ENCODE measurements around the gene FBXL22. TPM values are rescaled to one million over a fixed set of nuclear protein-coding genes. Genes with fewer than 3 reads are reported as not detected.

FBXL22 gene
- total and polyA plus RNA-seq, 10 donors = 0.13 to 1.7 (median 0.93) TPM

DNA sequence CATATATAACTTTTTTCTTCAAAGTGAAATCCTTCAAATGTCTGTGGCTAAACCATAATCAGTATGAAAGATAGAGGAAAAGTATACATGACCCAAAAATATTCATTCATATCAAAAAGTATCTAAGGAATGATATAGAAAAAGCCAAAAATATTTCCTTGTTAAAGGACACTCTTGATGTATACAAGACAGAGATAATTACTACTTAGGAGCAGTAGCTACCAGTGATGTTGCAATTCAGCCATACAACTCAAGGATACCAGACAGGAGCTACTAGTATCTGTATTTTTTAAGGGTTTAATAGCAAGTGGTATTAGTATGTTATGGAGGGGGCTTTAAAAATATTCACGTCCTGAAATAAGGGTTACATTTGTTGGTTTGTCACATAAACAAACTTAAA is 37.0 kb downstream of the FBXL22 start:
- Histone ChIP-seq H3K9me3 (no peaks in the 10 kb centered on the region), H3K4me1 (no peaks in the 10 kb centered on the region), H3K36me3 (peaks cover 2 to 100% (median 99%) of the 10 kb centered on the region in 6 donors), H3K4me3 (no peak overlapping the region), H3K27me3 (replicated peaks in 1 of 7) (no peaks in the 10 kb centered on the region), H3K27ac (no peak overlapping the region)
- no peak for DNase-seq
- WGBS, 5 donors = 88 to 97% (median 95%) methylated on average over 1 of the region's 1 CpG
- intact Hi-C loops (cut with DNase I; ENCODE audit: low total_unique reads) = no loop called here
- TF ChIP-seq POLR2A (IDR thresholded peaks at IDR 0.05) (no peak), POLR2AphosphoS5 (IDR thresholded peaks at IDR 0.05) (no peak)
- TF ChIP-seq, protein P1, sequence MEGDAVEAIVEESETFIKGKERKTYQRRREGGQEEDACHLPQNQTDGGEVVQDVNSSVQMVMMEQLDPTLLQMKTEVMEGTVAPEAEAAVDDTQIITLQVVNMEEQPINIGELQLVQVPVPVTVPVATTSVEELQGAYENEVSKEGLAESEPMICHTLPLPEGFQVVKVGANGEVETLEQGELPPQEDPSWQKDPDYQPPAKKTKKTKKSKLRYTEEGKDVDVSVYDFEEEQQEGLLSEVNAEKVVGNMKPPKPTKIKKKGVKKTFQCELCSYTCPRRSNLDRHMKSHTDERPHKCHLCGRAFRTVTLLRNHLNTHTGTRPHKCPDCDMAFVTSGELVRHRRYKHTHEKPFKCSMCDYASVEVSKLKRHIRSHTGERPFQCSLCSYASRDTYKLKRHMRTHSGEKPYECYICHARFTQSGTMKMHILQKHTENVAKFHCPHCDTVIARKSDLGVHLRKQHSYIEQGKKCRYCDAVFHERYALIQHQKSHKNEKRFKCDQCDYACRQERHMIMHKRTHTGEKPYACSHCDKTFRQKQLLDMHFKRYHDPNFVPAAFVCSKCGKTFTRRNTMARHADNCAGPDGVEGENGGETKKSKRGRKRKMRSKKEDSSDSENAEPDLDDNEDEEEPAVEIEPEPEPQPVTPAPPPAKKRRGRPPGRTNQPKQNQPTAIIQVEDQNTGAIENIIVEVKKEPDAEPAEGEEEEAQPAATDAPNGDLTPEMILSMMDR (IDR thresholded peaks at IDR 0.05 in 8 of 11, conservative IDR thresholded peaks at IDR 0.05 in 3 of 11) = no peak

DNA sequence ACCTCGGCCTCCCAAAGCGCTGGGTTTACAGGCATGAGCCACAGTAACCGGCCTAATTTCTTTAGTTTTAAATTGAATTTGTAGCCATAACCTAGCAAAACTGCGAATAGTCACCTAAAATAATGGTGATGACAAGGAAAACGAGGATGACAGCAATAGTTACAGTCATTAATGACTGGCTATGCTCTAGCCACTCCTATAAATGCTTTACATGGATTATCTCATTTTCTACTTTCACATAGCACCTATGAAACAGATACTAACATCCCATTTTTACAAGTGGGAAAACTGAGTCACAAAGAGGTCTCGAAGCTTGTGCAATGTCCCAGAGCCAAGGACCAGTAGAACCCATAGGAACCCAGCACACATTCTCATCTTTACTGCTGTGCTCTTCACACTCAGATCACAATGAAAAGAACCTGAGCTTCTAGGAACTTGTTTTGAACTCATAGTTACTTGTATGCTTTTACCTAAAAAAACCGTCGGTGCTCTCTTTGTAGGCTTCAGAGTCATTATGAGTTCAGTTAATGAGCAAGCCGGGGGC is 39.4 kb downstream of the FBXL22 start:
- intact Hi-C loops (cut with DNase I; ENCODE audit: low total_unique reads) = no loop called here
- Histone ChIP-seq H3K4me3 (no peak overlapping the region), H3K27ac (no peak overlapping the region), H3K27me3 (replicated peaks in 1 of 7) (no peaks in the 10 kb centered on the region), H3K4me1 (no peaks in the 10 kb centered on the region), H3K36me3 (peaks cover 6 to 100% (median 98%) of the 10 kb centered on the region in 6 donors), H3K9me3 (no peaks in the 10 kb centered on the region)
- no peak for DNase-seq
- 96 to 99% (median 96%) methylated on average over 9 of the region's 9 CpGs for WGBS, 5 donors
- TF ChIP-seq POLR2AphosphoS5 (IDR thresholded peaks at IDR 0.05) (no peak), POLR2A (IDR thresholded peaks at IDR 0.05) (no peak)
- TF ChIP-seq, protein P1 (IDR thresholded peaks at IDR 0.05 in 8 of 11, conservative IDR thresholded peaks at IDR 0.05 in 3 of 11) = no peak

DNA sequence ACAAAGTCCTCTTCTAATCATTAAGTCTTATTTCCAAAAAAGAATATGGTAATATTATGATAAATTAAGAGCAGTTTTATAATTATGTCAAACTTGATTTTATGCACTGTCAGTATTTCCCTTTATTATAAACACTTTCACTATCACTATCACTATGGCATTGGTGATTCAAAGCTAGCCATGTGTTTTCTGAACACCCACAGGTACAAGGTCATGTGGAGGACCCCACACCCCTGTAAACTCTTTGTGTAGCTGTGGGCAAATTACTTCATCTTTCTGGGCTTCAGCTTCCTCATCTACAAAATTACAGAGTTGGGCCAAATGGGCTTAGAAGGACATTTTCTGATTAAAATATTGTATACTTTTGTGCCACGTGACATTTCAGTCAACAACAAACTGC is 41.7 kb downstream of the FBXL22 start:
- peak overlapping the region in 1 of 8 donors; percentile 42 for H3K27ac ChIP-seq
- WGBS, 5 donors = 89 to 96% (median 91%) methylated on average over 1 of the region's 1 CpG
- intact Hi-C loops (cut with DNase I; ENCODE audit: low total_unique reads) = no loop called here
- DNase-seq = no peak
- TF ChIP-seq, protein P1 (IDR thresholded peaks at IDR 0.05 in 8 of 11, conservative IDR thresholded peaks at IDR 0.05 in 3 of 11) = no peak
- no peak for TF ChIP-seq POLR2A (IDR thresholded peaks at IDR 0.05)
- no peak for TF ChIP-seq POLR2AphosphoS5 (IDR thresholded peaks at IDR 0.05)
- no peak overlapping the region for H3K4me3 ChIP-seq
- H3K9me3 ChIP-seq = no peaks in the 10 kb centered on the region
- peaks cover 6 to 100% (median 96%) of the 10 kb centered on the region in 6 donors for H3K36me3 ChIP-seq
- no peaks in the 10 kb centered on the region for H3K4me1 ChIP-seq
- no peaks in the 10 kb centered on the region for H3K27me3 ChIP-seq (replicated peaks in 1 of 7)

DNA sequence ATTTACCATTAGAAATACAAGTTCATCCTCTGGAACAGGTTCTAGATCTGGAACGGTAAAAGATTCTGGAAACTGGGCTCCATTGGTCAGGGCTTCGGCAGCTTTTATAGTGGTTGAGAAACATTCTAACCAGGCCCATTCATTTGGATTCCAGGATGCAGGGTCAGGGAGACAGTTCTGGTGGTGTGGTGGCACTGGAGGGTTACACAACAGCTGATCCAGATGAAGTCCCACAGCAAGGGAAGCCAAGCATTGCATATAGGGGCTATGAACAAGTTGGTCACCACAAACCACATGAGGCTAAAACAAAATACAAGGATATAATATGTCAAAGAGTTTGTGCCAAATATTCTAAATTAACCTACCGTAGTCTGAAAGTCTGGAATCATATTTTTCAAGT is 43.0 kb downstream of the FBXL22 start:
- H3K27me3 ChIP-seq (replicated peaks in 1 of 7) = no peaks in the 10 kb centered on the region
- peaks cover 6 to 100% (median 91%) of the 10 kb centered on the region in 6 donors for H3K36me3 ChIP-seq
- no peaks in the 10 kb centered on the region for H3K4me1 ChIP-seq
- no peak for DNase-seq
- TF ChIP-seq POLR2AphosphoS5 (IDR thresholded peaks at IDR 0.05) (no peak), POLR2A (IDR thresholded peaks at IDR 0.05) (no peak)
- TF ChIP-seq, protein P1 (IDR thresholded peaks at IDR 0.05 in 8 of 11, conservative IDR thresholded peaks at IDR 0.05 in 3 of 11) = no peak
- no peak overlapping the region for H3K4me3 ChIP-seq
- no peak overlapping the region for H3K27ac ChIP-seq
- intact Hi-C loops (cut with DNase I; ENCODE audit: low total_unique reads) = no loop called here
- no peaks in the 10 kb centered on the region for H3K9me3 ChIP-seq
- 96 to 99% (median 97%) methylated on average over 3 of the region's 3 CpGs for WGBS, 5 donors

Other genes with a start within 250 kb of the FBXL22 start
- 1 to 10 TPM in 2 of 7 donors, under 1 TPM in 5; 0.25 to 3.3 (median 0.59) TPM for gene CA12, start 215.5 kb upstream of the FBXL22 start, total RNA-seq
- gene CA12, start 215.5 kb upstream of the FBXL22 start, polyA plus RNA-seq = under 1 TPM; 0.02 to 0.13 (median 0.08) TPM
- 100 to 1,000 TPM in 4 of 7 donors, 10 to 100 TPM in 3; 82.0 to 136 (median 112) TPM for gene USP3, start 92.8 kb upstream of the FBXL22 start, total RNA-seq
- 10 to 100 TPM; 29.5 to 48.4 (median 38.4) TPM for gene USP3, start 92.8 kb upstream of the FBXL22 start, polyA plus RNA-seq
- 100 to 1,000 TPM; 157 to 203 (median 178) TPM for gene HERC1, start 236.6 kb downstream of the FBXL22 start, total RNA-seq
- 10 to 100 TPM; 18.7 to 27.8 (median 18.8) TPM for gene HERC1, start 236.6 kb downstream of the FBXL22 start, polyA plus RNA-seq